HCT116 (cell line): ENCODE measurements around the gene POLG.

Experiments
- CEBPB ChIP-seq: IDR thresholded peaks from 2 replicates; pipeline ENCODE4 v1.6.1; 2012; ENCODE audit warnings: low read depth
- CTCF ChIP-seq, 3 experiments: fragments of 200-600 bp in 1 of 3; sonication (generic) in 1 of 3; IDR thresholded peaks in 2 of 3; conservative IDR thresholded peaks in 1 of 3; 2 replicates each; pipeline ENCODE4 v1.5.1; 2012 to 2017; ENCODE audit warnings: low read depth in 2 of 3, low read length in 2 of 3, antibody characterized with exemption in 1 of 3, borderline replicate concordance in 1 of 3, control low read depth in 1 of 3, mild to moderate bottlenecking in 1 of 3, mixed read lengths in 1 of 3, mixed run types in 1 of 3, moderate library complexity in 1 of 3; ENCODE audit not compliant: insufficient read depth in 1 of 3
- EZH2 ChIP-seq: fragments of 200-600 bp; sonication (generic); IDR thresholded peaks from 2 replicates; pipeline ENCODE4 v1.6.1; 2017; ENCODE audit warnings: antibody characterized with exemption, mixed run types
- JUND ChIP-seq: IDR thresholded peaks from 2 replicates; pipeline ENCODE4 v1.6.1; 2012
- POLR2A ChIP-seq: IDR thresholded peaks from 2 replicates; pipeline ENCODE4 v1.7.0; 2011; ENCODE audit warnings: borderline replicate concordance; ENCODE audit not compliant: insufficient read depth, insufficient read length; ENCODE audit errors: extremely low read depth
- POLR2AphosphoS5 ChIP-seq: IDR thresholded peaks from 2 replicates; pipeline ENCODE4 v1.6.1; 2011; ENCODE audit warnings: mild to moderate bottlenecking, low read depth, low read length, moderate library complexity
- RAD21 ChIP-seq: IDR thresholded peaks from 2 replicates; pipeline ENCODE4 v1.6.1; 2012; ENCODE audit warnings: low read depth, mild to moderate bottlenecking
- REST ChIP-seq: IDR thresholded peaks from 2 replicates; pipeline ENCODE4 v1.6.1; 2012; ENCODE audit warnings: low read depth
- SP1 ChIP-seq: IDR thresholded peaks from 2 replicates; pipeline ENCODE4 v1.6.1; 2012; ENCODE audit warnings: low read depth
- ZBTB33 ChIP-seq: IDR thresholded peaks from 2 replicates; pipeline ENCODE4 v1.6.1; 2011; ENCODE audit warnings: mild to moderate bottlenecking, low read length, moderate library complexity; ENCODE audit not compliant: insufficient replicate concordance; ENCODE audit errors: extremely low read depth
- ZFX ChIP-seq: fragments of 450-650 bp; IDR thresholded peaks from 2 replicates; pipeline ENCODE4 v1.6.1; 2017
- ZNF274 ChIP-seq: fragments of 200-500 bp; sonication (Bioruptor generic); IDR thresholded peaks from 2 replicates; pipeline ENCODE4 v1.6.1; 2014; ENCODE audit warnings: mild to moderate bottlenecking, low read depth, low read length, inconsistent platforms

GRCh38 chr15:89338036-89338435 is 3.4 kb upstream of the POLG start:
- TF ChIP-seq CEBPB (no peak), SP1 (no peak), POLR2AphosphoS5 (no peak), CTCF (IDR thresholded peaks at IDR 0.05 in 2 of 3, conservative IDR thresholded peaks at IDR 0.05 in 1 of 3; ENCODE audit: borderline replicate concordance in 1 of 3, insufficient read depth in 1 of 3, low read depth in 2 of 3, low read length in 2 of 3) (no peak), EZH2 (no peak), ZNF274 (no peak), ZFX (no peak), POLR2A (no peak), ZBTB33 (no peak), REST (no peak), JUND (no peak), RAD21 (no peak)
